Activated T-cell treated with anti-CD3 and anti-CD28 coated beads, Interleukin-2, amount 50 U/mL, for 24 hours (primary cell): ENCODE data around the gene PBX4.

Experiments used
- DNase-seq: peaks from one replicate; pipeline ENCODE4 v3.0.0-alpha.2; 2020
- H3K27ac Mint-ChIP-seq: 2 replicates; pipeline ENCODE4 v1.8.0; 2020; ENCODE audit warnings: mild to moderate bottlenecking, mixed read lengths
- H3K27me3 Mint-ChIP-seq: 2 replicates; pipeline ENCODE4 v1.8.0; 2020; ENCODE audit warnings: mixed read lengths
- H3K36me3 Mint-ChIP-seq: 2 replicates; pipeline ENCODE4 v1.8.0; 2020; ENCODE audit warnings: low read depth, mixed read lengths
- H3K4me1 Mint-ChIP-seq: 2 replicates; pipeline ENCODE4 v1.8.0; 2020; ENCODE audit warnings: low read depth, mixed read lengths
- H3K4me3 Mint-ChIP-seq: 2 replicates; pipeline ENCODE4 v1.8.0; 2020; ENCODE audit warnings: mild to moderate bottlenecking, moderate library complexity, mixed read lengths
- H3K9me3 Mint-ChIP-seq: 2 replicates; pipeline ENCODE4 v1.8.0; 2020; ENCODE audit warnings: mixed read lengths

PBX4 gene

DNA sequence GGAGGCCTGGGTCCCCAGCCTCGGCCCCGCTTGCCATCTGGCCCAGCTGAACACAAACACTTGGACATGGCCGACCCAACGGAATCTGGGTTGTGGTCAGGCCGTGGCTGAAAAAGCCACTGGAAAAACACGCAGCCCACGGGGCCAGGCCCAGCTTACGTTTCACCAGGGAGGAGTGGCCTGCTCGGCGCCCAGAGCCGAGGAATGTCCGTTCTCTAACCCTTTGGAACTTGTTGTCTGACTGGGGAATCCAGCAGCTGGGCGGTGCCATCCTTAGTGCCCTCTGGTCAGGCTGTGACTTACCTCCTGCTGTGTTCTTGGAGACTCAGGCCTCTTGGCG, 66.7 kb downstream of the PBX4 start:
- Mint-ChIP-seq H3K9me3 (no peaks in the 10 kb centered on the region), H3K4me1 (peaks cover 3% of the 10 kb centered on the region), H3K27me3 (peaks cover 3% of the 10 kb centered on the region), H3K4me3 (no peak overlapping the region), H3K36me3 (no peaks in the 10 kb centered on the region), H3K27ac (no peak overlapping the region)
- DNase-seq, result no peak

GRCh38 chr19:19550972-19551852, 67.3 kb downstream of the PBX4 start:
- Mint-ChIP-seq H3K9me3 (no peaks in the 10 kb centered on the region), H3K27ac (no peak overlapping the region), H3K36me3 (no peaks in the 10 kb centered on the region), H3K4me3 (no peak overlapping the region), H3K4me1 (peaks cover 3% of the 10 kb centered on the region), H3K27me3 (peaks cover 3% of the 10 kb centered on the region)
- DNase-seq, result no peak

GRCh38 chr19:19550485-19550929, 68.0 kb downstream of the PBX4 start:
- Mint-ChIP-seq H3K27me3 (peaks cover 3% of the 10 kb centered on the region), H3K27ac (no peak overlapping the region), H3K36me3 (no peaks in the 10 kb centered on the region), H3K4me3 (no peak overlapping the region), H3K4me1 (peaks cover 3% of the 10 kb centered on the region), H3K9me3 (no peaks in the 10 kb centered on the region)
- no peak for DNase-seq

GRCh38 chr19:19549804-19550464, 68.6 kb downstream of the PBX4 start:
- Mint-ChIP-seq H3K4me3 (no peak overlapping the region), H3K36me3 (no peaks in the 10 kb centered on the region), H3K4me1 (peaks cover 3% of the 10 kb centered on the region), H3K27me3 (peaks cover 3% of the 10 kb centered on the region), H3K27ac (no peak overlapping the region), H3K9me3 (no peaks in the 10 kb centered on the region)
- DNase-seq, result no peak

DNA sequence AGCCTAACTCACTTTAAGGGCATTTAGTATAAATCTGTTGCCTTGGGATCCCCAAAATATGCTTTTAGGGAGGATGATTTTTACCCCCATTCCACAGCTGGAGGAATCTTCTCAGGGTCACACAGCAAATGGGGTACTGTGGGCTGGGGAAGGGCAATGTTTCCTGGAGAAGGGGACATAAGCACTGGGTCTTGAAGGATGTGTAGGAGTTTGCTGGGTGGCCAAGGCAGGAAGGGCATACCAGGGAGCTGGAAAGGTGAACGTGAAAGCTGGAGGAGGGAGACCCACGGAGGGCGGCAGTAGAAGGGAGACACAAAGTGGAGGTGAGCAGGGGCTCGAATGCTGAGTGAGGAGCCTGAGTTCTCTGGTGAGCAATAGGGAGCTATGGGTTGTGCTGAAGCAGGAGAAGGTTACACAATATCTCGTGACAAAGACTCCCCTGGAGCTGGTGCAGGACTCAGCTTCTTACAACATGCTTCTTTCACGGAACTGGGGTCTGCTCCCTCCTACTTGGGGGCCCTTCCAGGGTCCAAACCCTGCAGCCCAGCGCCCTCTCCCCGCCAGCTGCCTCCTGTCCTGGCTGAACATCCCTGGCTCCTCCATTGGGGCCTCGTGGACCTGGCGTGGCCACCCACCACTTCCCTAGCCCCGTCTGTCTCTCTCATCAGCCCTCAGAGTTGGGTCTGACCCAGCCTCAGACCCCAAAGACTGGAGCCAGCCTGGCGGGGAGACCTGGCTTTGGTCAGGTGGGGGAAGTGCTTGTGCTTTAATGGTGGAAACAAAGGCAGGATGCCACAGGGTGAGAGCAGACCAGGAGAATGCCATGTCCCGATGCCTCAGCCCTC, 69.3 kb downstream of the PBX4 start:
- DNase-seq, result no peak
- no peaks in the 10 kb centered on the region for H3K4me1 Mint-ChIP-seq
- H3K36me3 Mint-ChIP-seq, result no peaks in the 10 kb centered on the region
- H3K9me3 Mint-ChIP-seq, result no peaks in the 10 kb centered on the region
- no peak overlapping the region for H3K27ac Mint-ChIP-seq
- H3K27me3 Mint-ChIP-seq, result peaks cover 3% of the 10 kb centered on the region
- no peak overlapping the region for H3K4me3 Mint-ChIP-seq

GRCh38 chr19:19547674-19548336, 70.7 kb downstream of the PBX4 start:
- Mint-ChIP-seq H3K4me3 (no peak overlapping the region), H3K36me3 (no peaks in the 10 kb centered on the region), H3K9me3 (no peaks in the 10 kb centered on the region), H3K27me3 (peaks cover 3% of the 10 kb centered on the region), H3K27ac (no peak overlapping the region), H3K4me1 (no peaks in the 10 kb centered on the region)
- no peak for DNase-seq

DNA sequence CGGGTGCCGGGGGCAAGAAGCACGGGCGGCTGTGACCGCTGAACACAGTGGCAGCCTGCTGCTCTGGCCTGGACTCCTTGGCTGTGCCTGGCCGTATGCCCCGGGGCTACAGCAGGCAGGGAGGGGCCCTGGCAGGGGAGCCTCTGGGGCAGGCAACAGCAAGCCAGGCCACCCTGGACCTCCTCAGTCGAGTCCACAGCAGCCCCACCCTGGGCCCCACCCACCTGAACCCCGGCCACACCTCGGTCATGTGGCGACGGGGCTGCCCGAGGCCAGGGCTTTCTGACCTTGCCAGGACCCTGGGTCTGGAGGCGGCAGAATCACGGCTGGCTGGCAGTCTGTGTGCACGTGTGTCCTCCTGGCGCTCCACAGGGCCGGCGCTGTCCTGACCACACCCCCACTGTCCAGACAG, 71.7 kb downstream of the PBX4 start:
- H3K4me3 Mint-ChIP-seq, result no peak overlapping the region
- H3K27ac Mint-ChIP-seq, result no peak overlapping the region
- H3K36me3 Mint-ChIP-seq, result no peaks in the 10 kb centered on the region
- no peaks in the 10 kb centered on the region for H3K9me3 Mint-ChIP-seq
- peaks cover 2% of the 10 kb centered on the region for H3K4me1 Mint-ChIP-seq
- peaks cover 3% of the 10 kb centered on the region for H3K27me3 Mint-ChIP-seq
- no peak for DNase-seq

DNA sequence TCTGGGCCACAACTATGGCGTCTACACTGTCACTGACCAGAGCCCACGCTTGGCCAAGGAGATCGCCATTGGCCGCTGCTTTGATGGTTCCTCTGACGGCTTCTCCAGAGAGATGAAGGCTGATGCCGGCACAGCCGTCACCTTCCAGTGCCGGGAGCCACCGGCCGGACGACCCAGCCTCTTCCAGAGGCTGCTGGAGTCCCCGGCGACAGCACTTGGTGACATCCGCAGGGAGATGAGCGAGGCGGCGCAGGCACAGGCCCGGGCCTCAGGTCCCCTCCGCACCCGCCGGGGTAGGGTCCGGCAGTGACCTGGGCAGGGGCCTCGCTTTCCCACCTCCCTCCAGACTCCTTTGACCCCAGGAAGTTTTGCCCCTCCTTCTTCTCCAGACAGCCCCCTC, 72.8 kb downstream of the PBX4 start:
- H3K9me3 Mint-ChIP-seq, result no peaks in the 10 kb centered on the region
- no peaks in the 10 kb centered on the region for H3K36me3 Mint-ChIP-seq
- DNase-seq, result no peak
- H3K27me3 Mint-ChIP-seq, result peaks cover 3% of the 10 kb centered on the region
- H3K4me1 Mint-ChIP-seq, result peaks cover 9% of the 10 kb centered on the region
- no peak overlapping the region for H3K4me3 Mint-ChIP-seq
- no peak overlapping the region for H3K27ac Mint-ChIP-seq

- no peak for DNase-seq
Observed at GRCh38 chr19:19544954-19545591, 73.4 kb downstream of the PBX4 start.

DNA sequence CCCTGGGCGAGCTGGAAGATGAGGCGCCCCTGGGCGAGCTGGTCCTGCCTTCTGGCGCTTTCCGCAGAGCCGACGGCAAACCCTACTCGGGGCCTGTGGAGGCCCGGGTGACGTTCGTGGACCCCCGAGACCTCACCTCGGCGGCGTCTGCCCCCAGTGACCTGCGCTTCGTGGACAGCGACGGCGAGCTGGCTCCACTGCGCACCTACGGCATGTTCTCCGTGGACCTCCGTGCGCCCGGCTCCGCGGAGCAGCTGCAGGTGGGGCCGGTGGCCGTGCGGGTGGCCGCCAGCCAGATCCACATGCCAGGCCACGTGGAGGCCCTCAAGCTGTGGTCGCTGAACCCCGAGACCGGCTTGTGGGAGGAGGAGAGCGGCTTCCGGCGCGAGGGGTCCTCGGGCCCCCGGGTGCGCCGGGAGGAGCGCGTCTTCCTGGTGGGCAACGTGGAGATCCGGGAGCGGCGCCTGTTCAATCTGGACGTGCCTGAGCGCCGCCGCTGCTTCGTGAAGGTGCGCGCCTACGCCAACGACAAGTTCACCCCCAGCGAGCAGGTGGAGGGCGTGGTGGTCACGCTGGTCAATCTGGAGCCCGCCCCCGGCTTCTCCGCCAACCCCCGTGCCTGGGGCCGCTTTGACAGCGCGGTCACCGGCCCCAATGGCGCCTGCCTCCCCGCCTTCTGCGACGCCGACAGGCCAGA, 74.1 kb downstream of the PBX4 start:
- no peaks in the 10 kb centered on the region for H3K9me3 Mint-ChIP-seq
- H3K27ac Mint-ChIP-seq, result no peak overlapping the region
- peaks cover 12% of the 10 kb centered on the region for H3K4me1 Mint-ChIP-seq
- no peak for DNase-seq
- peaks cover 3% of the 10 kb centered on the region for H3K27me3 Mint-ChIP-seq
- H3K4me3 Mint-ChIP-seq, result no peak overlapping the region
- H3K36me3 Mint-ChIP-seq, result no peaks in the 10 kb centered on the region

More at GRCh38 chr19:19544954-19545591, 73.4 kb downstream of the PBX4 start:
- Mint-ChIP-seq H3K27ac (no peak overlapping the region), H3K27me3 (peaks cover 3% of the 10 kb centered on the region), H3K9me3 (no peaks in the 10 kb centered on the region), H3K36me3 (no peaks in the 10 kb centered on the region), H3K4me1 (peaks cover 12% of the 10 kb centered on the region), H3K4me3 (no peak overlapping the region)

DNA sequence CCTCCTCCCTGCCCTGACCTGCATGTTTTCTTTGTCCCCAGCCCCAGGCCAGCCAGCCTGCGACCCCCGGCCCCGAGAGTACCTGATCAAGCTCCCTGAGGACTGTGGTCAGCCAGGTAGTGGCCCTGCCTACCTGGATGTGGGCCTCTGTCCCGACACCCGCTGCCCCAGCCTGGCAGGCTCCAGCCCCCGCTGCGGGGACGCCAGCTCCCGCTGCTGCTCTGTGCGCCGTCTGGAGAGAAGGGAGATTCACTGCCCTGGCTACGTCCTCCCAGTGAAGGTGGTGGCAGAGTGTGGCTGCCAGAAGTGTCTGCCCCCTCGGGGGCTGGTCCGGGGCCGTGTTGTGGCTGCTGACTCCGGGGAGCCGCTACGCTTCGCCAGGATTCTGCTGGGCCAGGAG, 74.8 kb downstream of the PBX4 start:
- Mint-ChIP-seq H3K27me3 (peaks cover 5% of the 10 kb centered on the region), H3K27ac (no peak overlapping the region)
- DNase-seq, result no peak

DNA sequence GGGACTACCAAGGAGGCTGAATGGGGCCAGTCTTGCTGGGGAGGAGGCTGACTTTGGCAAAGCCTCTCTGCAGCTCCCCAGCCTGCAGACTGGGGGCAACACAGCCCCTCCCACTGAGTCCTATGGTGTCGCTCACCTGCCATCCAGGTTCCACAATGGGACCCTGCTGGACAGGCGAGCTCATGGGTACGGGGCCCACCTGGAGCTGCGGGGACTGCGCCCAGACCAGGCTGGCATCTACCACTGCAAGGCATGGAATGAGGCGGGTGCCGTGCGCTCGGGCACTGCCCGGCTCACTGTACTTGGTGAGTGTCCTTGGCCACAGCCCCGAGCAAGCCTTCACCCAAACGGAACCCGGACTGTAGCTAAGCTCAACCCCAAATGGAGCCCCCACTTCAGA, 75.4 kb downstream of the PBX4 start:
- Mint-ChIP-seq H3K4me3 (no peak overlapping the region), H3K36me3 (no peaks in the 10 kb centered on the region), H3K27me3 (peaks cover 7% of the 10 kb centered on the region), H3K27ac (no peak overlapping the region), H3K4me1 (peaks cover 19% of the 10 kb centered on the region), H3K9me3 (no peaks in the 10 kb centered on the region)
- no peak for DNase-seq

More for the DNA sequence above, 74.8 kb downstream of the PBX4 start:
- Mint-ChIP-seq H3K9me3 (no peaks in the 10 kb centered on the region), H3K4me3 (no peak overlapping the region), H3K36me3 (no peaks in the 10 kb centered on the region), H3K4me1 (peaks cover 17% of the 10 kb centered on the region)

DNA sequence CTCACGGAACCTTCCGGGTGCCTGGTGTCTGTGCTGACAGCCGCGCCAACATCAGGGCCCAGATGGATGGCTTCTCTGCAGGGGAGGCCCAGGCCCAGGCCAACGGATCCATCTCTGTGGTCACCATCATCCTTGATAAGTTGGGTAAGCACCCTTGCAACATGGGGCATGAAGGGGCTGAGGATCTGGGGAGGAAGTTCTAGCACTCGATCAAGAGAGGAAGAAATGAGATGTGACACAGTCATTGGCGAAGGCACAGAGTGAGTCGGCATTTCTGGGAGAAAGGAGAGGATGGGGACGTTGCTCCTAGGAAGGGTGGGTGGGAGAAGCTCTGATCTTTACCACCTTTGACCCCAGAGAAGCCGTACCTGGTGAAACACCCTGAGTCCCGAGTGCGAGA, 76.0 kb downstream of the PBX4 start:
- no peak overlapping the region for H3K4me3 Mint-ChIP-seq
- no peak for DNase-seq

More for the DNA sequence above, 76.0 kb downstream of the PBX4 start:
- H3K27me3 Mint-ChIP-seq, result peaks cover 7% of the 10 kb centered on the region
- peaks cover 24% of the 10 kb centered on the region for H3K4me1 Mint-ChIP-seq
- H3K27ac Mint-ChIP-seq, result no peak overlapping the region
- no peaks in the 10 kb centered on the region for H3K36me3 Mint-ChIP-seq
- no peaks in the 10 kb centered on the region for H3K9me3 Mint-ChIP-seq
